ENCODE data around the gene ATP5MC3. TPM values are rescaled to one million over a fixed set of nuclear protein-coding genes. Genes with fewer than 3 reads are reported as not detected.
"Not testable (repeated sequence)": the region's sequence is repeated elsewhere in the genome, so short reads cannot be mapped to it uniquely, and the experiment has no call there.

ATP5MC3 gene
- total RNA-seq (100 to 1,000 TPM in 3 of 7 donors, 10 to 100 TPM in 4; 53.4 to 124 (median 96.3) TPM), polyA plus RNA-seq (100 to 1,000 TPM; 123 to 195 (median 188) TPM)
- long read RNA-seq, donor 1, full-length matches to known transcripts, result 136 of 198 reads
- long read RNA-seq, donor 1, partial matches to known transcripts, result 30 of 198 reads
- long read RNA-seq, donor 1, other reads (novel, unspliced or antisense), result 32 of 198 reads
- long read RNA-seq, donor 2, full-length matches to known transcripts, result 112 of 179 reads
- long read RNA-seq, donor 2, partial matches to known transcripts, result 39 of 179 reads
- long read RNA-seq, donor 2, other reads (novel, unspliced or antisense), result 28 of 179 reads

DNA sequence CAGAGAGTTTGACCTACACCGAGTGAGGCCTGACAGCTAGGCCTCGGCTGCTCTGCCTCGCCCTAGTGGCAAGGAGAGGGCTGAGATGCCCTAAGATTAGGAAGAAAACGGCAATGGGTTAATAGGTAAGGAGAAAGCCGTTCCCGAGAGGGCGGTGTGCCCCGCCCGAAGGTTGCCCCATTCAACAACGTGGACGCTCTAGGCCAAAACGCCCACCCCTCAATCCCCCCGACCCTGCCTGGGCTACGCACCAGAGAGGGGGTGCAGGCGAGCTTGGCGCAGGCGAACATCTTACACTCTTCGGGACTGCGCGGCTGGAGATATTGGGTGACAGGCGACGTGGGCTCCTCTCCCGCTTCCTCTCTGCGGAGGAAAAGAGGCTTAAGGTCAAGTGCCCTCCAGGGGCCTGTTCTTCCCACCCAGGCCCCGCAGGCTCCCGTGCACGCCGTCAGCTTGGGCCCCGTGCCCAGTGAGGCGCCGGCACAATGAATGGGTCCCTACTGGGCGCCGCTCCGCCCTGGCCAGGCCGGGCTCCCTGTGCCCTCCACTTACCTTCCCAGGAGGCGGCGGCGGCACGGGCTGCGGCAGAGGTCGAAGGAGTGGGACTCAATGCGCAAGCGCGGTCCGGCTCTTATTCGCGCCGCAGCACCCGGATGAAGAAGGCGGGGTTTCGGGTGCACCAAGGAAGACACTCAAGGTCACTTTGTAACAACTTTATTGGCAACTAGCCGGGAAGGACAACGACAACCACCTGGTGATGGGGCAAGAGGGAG, at the start of gene ATP5MC3:
ATP5MC3 (minus strand) TSS at position 607 of the 773 bp plus-strand sequence; CDS start at position 290, 317 bp downstream.
- Histone ChIP-seq H3K4me1 (peaks cover 9 to 37% (median 22%) of the 10 kb centered on the region in 6 donors), H3K9me3 (no peaks in the 10 kb centered on the region), H3K4me3 (peak within 1 kb of the TSS; percentile 65 to 94 (median 86)), H3K27ac (peak within 1 kb of the TSS; percentile 77 to 92 (median 88)), H3K27me3 (replicated peaks in 1 of 7) (no peaks in the 10 kb centered on the region), H3K36me3 (peaks cover 0 to 38% (median 26%) of the 10 kb centered on the region in 6 donors)
- TF ChIP-seq POLR2A (IDR thresholded peaks at IDR 0.05) (no peak), POLR2AphosphoS5 (IDR thresholded peaks at IDR 0.05) (peak; percentile 94 to 96 (median 95))
- TF ChIP-seq, protein P1, sequence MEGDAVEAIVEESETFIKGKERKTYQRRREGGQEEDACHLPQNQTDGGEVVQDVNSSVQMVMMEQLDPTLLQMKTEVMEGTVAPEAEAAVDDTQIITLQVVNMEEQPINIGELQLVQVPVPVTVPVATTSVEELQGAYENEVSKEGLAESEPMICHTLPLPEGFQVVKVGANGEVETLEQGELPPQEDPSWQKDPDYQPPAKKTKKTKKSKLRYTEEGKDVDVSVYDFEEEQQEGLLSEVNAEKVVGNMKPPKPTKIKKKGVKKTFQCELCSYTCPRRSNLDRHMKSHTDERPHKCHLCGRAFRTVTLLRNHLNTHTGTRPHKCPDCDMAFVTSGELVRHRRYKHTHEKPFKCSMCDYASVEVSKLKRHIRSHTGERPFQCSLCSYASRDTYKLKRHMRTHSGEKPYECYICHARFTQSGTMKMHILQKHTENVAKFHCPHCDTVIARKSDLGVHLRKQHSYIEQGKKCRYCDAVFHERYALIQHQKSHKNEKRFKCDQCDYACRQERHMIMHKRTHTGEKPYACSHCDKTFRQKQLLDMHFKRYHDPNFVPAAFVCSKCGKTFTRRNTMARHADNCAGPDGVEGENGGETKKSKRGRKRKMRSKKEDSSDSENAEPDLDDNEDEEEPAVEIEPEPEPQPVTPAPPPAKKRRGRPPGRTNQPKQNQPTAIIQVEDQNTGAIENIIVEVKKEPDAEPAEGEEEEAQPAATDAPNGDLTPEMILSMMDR (IDR thresholded peaks at IDR 0.05 in 8 of 11, conservative IDR thresholded peaks at IDR 0.05 in 3 of 11), result no peak
- intact Hi-C loops (cut with DNase I; ENCODE audit: low total_unique reads), result no loop called here
- 0 to 1% (median 1%) methylated on average over 30 to 53 of the region's 53 CpGs for WGBS, 5 donors
- DNase-seq, result peak; percentile 98

DNA sequence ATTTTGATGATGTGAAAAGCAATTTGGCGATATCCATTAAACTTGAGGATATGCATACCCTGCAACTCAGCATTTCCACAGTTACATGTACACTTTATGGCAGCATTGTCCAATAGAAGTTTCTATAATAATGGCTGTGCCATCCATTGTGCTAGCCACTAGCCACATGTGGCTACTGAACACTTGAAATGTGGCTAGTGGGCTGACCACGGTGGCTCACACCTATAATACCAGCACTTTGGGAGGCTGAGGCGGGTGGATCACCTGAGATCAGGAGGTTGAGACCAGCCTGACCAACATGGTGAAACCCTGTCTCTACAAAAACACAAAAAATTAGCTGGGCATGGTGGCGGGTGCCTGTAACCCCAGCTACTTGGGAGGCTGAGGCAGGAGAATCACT, 47.1 kb upstream of the ATP5MC3 start:
- H3K27ac ChIP-seq; intact Hi-C loops (cut with DNase I; ENCODE audit: low total_unique reads); DNase-seq; H3K9me3 ChIP-seq; H3K4me3 ChIP-seq; H3K4me1 ChIP-seq; H3K36me3 ChIP-seq: not testable (repeated sequence)
- peaks cover 0 to 13% (median 0%) of the 10 kb centered on the region in 7 donors for H3K27me3 ChIP-seq (replicated peaks in 1 of 7)
- 67 to 76% (median 75%) methylated on average over 4 of the region's 4 CpGs for WGBS, 5 donors

DNA sequence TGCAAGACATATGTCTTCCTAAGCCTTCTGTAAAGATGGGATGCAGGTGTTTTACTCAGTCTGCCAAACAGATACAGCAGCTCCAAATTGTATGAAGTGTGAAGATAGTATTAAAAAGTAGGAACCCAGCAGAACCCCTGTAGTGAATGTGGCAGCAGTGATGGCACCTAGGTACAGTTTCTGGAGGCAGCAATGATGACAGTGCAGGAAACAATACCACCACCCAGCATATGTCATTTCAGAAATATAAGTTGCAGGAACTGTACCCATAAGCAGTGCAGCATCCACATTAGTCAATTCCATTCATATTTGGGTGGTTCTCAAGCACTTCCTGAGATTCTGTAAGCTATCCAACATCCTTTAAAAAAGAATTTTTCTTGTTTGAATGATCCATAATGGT, 46.7 kb upstream of the ATP5MC3 start:
- TF ChIP-seq POLR2A (IDR thresholded peaks at IDR 0.05), result no peak
- TF ChIP-seq, protein P1 (IDR thresholded peaks at IDR 0.05 in 8 of 11, conservative IDR thresholded peaks at IDR 0.05 in 3 of 11), result no peak
- TF ChIP-seq POLR2AphosphoS5 (IDR thresholded peaks at IDR 0.05), result no peak
- Histone ChIP-seq H3K4me3 (no peak overlapping the region), H3K9me3 (no peaks in the 10 kb centered on the region), H3K4me1 (no peaks in the 10 kb centered on the region), H3K27ac (no peak overlapping the region), H3K27me3 (replicated peaks in 1 of 7) (peaks cover 0 to 16% (median 0%) of the 10 kb centered on the region in 7 donors), H3K36me3 (no peaks in the 10 kb centered on the region)
- intact Hi-C loops (cut with DNase I; ENCODE audit: low total_unique reads), result no loop called here
- no peak for DNase-seq

DNA sequence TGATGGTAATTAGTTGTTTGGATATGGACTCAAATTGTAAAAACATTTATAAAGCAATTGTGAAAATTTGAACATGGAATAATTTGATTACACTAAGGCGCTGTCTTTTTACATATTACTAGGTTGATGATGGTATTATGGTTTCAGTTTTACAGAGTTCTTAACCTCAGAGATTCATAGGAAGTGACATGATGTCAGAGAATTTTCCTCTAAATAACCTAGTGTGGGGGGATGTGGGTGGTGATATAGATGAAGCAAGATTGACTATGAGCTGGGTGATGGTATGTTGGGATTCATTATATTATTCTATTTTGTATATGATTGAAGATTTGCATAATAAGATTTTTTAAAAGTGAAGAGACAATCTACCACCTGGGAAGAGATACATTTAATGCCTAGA, 45.9 kb upstream of the ATP5MC3 start:
- WGBS, 5 donors, result 58 to 84% (median 75%) methylated on average over 1 of the region's 1 CpG

More for the DNA sequence above, 45.9 kb upstream of the ATP5MC3 start:
- H3K27ac ChIP-seq, result no peak overlapping the region
- no peak overlapping the region for H3K4me3 ChIP-seq
- H3K4me1 ChIP-seq, result no peaks in the 10 kb centered on the region
- H3K36me3 ChIP-seq, result no peaks in the 10 kb centered on the region
- DNase-seq, result no peak
- H3K27me3 ChIP-seq (replicated peaks in 1 of 7), result peaks cover 0 to 16% (median 0%) of the 10 kb centered on the region in 7 donors
- no peaks in the 10 kb centered on the region for H3K9me3 ChIP-seq
- intact Hi-C loops (cut with DNase I; ENCODE audit: low total_unique reads), result no loop called here
- TF ChIP-seq, protein P1 (IDR thresholded peaks at IDR 0.05 in 8 of 11, conservative IDR thresholded peaks at IDR 0.05 in 3 of 11), result no peak
- TF ChIP-seq POLR2A (IDR thresholded peaks at IDR 0.05), result no peak
- TF ChIP-seq POLR2AphosphoS5 (IDR thresholded peaks at IDR 0.05), result no peak

All from spleen (tissue), 13 donors.